GM21576 (cell line): ENCODE results near the gene GADD45A.
"Not testable (repeated sequence)": the region's sequence is repeated elsewhere in the genome, so short reads cannot be mapped to it uniquely, and the experiment has no call there.

Experiments
- ATAC-seq: cut with Tn5 transposase; IDR thresholded peaks from one replicate; pipeline ENCODE4 v1.9.1; 2021; ENCODE audit warnings: mild to moderate bottlenecking, moderate library complexity; ENCODE audit not compliant: unreplicated experiment

Gene GADD45A, protein sequence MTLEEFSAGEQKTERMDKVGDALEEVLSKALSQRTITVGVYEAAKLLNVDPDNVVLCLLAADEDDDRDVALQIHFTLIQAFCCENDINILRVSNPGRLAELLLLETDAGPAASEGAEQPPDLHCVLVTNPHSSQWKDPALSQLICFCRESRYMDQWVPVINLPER

GRCh38 chr1:67685067-67685557, at the start of gene GADD45A:
Gene GADD45A, plus strand, starts transcription at chr1:67685201. Its CDS starts 294 bp downstream, at chr1:67685495.
- ATAC-seq = peak; percentile 90

GRCh38 chr1:67636146-67636545, 48.9 kb upstream of the GADD45A start:
- ATAC-seq = no peak

- ATAC-seq = no peak
These were observed 45.6 kb upstream of the GADD45A start for GRCh38 chr1:67639361-67639760.

DNA sequence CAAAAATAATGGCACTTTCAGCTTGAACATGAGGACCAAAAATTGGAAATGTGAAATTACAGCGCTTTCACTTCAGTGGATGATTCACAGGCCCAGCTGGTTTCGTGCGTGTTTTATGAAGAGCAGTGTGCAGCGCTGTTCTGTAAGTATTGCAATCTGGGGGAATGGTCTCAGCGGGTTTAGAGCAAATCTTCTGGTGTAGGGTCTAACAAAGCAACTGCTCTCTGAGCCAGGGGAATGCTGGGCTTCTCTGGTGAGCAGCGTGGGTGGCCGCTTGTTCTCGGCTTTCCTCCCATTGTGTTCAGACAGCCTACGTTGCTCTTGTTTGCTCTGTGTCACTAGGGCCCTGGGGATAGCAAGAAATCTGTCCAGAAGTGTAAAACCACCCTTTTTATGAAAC, 42.4 kb upstream of the GADD45A start:
- ATAC-seq = no peak

- no peak for ATAC-seq
These were observed 40.4 kb upstream of the GADD45A start for GRCh38 chr1:67644566-67644965.

DNA sequence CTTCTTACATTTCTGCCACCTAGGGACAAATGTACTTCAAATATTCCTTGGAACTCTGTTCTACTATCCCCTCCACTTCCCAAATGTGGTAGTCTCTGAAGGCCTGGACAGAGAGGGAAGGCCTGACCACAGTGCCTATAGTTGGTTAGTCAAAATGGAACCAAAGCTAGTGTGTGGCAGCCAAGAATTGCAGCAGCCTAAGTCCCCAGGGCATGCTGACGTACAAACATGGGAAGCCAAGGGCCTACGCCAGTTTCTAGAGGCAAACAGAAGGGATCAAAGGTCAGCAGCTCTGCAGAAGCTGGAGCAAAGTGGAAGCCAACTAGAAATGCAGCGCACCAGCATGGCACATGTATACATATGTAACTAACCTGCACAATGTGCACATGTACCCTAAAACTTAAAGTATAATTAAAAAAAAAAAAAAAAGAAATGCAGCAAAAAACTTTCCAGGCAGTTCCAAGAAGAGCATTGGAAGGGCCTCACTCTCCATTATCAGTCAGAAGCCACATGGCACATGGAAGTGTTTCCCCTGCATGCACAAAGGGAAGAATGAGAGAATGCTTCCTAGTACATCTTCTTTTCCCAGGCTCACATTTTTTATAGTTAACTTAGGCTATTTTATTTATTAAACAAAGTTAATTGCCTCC, 39.4 kb upstream of the GADD45A start:
- no peak for ATAC-seq

DNA sequence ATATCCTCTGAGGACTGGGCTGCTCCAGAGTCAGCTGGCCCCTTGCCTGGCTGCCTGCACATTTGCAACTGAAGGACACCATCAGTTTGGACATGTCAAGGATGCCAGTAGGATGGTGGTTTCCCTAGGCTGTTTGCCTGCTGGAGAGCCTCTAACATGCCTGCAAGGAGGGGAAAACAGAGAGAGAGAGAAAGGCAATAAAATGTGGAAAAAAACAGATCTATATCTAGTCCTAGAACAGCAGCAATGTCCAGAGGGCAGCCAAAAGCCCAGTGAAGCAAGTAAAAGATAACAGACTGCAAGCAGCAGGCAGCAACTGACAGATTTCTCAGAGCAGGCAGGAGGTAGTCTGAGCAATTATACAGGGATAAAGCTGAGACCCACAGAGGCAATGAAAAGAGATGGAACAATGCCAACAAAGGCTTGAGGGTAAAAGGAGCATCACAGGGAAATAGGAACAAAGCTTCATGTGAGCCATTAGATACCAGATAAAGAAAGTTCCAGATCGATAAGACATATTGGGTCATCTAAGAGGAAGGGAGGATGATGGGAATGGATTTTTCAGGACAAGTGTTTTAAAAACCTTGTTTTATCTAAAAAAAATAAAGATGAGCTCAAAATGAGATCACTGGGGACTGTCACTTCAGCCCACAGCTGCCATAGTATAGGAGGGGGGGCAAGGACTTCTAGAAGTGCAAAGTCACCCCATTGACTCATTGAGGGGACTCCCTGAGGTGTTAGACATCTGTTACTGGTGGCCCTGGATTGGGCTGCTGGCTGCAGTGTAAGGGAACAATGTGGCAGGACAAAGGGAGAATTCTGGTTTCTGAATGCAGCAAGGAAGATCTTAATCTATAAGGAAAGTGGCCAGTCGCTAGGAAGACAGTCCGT, 38.6 kb upstream of the GADD45A start:
- no peak for ATAC-seq

DNA sequence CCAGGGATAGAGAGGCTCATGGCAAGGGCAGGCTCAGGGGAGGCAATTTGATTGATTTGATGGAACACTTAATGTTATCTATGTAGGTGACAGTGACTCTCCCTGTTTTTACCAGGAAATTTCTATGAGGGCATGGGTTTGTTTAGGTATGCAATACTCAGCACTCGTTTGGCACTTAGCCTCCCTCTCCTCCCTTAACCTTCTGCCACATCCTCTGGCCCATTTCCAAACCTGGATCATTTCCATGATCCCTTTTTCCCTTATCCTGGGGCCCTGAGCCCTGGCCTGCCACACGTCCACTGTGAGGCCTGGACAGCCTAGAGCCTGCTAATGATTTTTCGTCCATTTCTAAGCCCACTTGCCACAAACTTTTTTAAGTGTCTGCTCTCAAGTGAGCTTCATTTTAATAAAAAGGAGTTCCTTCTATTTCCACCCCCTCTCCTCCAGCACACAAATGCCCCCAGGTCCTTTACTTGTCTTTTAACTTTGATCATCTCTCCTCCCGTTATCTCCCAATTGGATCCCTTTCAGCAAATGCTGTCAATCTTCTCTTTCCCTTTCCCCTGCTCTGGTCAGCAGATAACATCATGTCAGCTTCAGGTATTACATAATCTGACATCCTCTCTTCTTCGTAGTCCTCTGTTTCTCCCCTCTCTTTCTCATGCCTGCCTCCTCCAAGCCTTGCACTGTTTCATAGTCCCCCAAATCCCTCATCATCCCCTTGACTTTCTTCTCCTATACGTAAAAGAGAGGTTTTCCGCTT, 37.8 kb upstream of the GADD45A start:
- ATAC-seq = no peak

DNA sequence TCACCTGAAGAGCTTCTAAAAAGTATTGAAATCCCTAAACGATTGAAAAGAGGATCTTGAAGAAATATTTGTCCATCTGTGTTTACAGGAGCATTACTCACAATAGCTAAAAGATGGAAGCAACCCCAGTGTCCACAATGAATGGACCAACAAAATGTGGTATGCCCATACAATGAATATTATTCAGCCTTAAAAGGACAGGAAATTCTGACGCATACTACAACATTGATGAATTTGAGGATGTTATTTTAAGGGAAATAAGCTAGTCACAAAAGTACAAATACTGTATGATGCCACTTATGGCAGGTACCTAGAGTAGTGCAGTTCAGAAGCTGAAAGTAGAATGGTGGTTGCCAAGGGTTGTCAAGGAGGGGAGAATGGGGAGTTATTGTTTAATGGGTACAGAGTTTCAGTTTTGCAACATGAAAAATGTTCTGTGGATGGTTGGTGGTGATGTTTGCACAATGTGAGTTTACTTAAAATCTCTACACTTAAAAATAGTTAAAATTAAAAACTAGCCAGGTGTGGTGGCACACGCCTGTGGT, 37.1 kb upstream of the GADD45A start:
- ATAC-seq = no peak

DNA sequence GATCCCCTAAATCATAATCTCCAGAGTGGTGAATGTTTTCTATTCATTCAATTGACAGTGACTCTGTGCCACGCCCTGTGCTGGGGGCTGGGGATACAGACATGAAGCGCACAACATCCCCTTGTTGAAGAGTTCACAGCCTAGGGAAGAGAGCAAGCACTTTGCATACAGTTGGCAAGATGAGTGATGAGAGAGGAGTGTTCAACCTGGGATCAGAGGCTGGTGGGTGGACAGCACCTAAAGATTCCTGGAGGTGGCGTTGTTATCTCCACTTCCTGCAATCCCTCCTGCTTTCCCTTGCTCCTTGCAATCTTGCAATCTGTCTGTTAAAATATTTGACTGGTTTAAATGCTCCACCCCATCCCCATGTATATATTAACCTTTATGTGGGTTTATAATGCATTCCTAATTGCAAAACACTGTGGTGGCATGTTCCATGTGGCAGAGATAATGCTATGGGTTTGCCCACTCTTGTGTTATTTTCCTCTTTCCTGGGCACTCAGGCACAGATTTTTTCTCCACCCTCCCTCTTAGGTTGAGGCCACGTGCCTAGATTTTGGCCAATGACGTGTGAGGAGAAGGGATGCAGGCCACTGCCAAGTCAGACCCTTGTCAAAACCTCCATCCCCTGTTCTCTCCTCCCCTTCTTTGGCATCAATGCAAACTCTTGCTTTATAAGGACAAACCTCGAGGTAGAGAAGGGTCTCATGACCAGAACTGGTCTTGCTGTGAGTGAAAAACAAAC, 36.2 kb upstream of the GADD45A start:
- no peak for ATAC-seq

GRCh38 chr1:67650061-67650460, 34.9 kb upstream of the GADD45A start:
- no peak for ATAC-seq

DNA sequence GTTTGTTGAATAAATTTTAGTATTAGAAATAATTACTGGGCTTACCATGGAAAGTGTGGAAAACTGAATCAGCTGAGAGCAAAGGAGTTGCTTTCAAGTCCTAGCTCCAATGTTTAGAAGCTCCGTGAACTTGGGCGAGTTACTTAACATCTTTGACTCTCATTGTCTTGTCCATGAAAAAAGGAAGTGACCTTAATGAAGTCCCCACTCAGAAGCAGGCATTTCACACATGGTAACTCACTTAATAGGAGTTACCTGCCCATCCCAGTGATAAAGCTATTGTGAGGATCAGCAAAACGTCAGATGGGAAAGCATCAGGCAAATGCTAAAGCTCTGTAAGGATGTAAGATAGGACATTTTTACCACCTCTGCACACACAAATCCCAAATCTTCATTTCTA, 34.0 kb upstream of the GADD45A start:
- no peak for ATAC-seq

DNA sequence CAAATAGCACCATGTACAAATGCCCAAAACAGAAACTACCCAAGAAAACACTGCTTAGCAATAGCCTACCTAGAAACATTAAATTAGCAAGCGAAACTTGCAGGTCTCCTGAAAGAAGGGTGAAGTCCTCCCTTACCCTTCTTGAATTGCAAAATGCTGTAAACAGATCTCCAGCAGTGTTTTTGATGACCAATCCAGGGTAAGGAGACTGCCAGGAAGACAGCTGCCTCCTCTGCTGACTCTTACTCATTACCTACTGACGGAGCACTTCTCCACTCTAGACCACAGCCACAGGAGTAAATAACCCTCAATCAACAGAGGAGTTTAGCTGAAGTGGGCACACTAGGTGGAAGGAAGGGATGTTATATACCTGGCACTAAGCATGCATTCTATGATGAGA, 32.2 kb upstream of the GADD45A start:
- ATAC-seq = no peak

DNA sequence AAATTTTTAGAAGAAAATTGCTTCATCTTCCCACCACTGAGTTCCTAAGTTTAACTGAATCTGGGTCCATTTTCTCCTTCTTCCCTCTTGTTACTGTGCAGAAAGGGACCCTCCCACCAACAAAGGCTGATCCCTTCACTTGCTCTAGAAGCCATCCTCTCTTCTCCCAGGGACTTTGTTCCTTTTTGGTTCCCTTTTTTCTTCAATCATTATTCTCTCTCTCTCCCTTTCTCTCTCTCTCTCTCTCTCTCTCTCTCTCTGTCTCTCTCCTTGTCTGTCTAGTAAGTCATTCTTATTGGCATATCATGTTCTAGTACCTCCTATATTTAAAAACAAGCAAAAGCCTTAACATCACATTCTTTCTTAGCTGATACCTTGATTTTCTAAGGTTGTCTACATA, 31.7 kb upstream of the GADD45A start:
- ATAC-seq = no peak

- no peak for ATAC-seq
These were observed 29.4 kb upstream of the GADD45A start for GRCh38 chr1:67655581-67655980.

- not testable (repeated sequence) for ATAC-seq
These were observed 27.8 kb upstream of the GADD45A start for GRCh38 chr1:67657152-67657551.

DNA sequence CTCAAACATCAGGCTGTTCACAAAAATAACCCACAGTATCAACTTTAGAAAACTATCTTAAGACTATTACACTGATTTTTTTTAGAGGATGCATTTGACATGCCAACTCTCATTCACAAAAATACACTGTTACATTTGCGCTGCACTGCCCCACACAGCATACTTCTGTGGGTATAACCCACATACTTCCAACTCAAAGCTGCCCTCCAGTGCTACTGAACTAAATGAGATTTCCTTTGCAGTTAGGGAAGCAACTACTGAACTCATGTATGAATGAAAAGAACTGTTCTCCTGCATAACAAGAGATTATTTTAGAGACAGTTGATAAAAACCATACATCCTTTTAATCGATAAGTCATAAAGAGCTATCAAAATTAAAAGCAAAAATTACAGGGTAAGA, 25.8 kb upstream of the GADD45A start:
- ATAC-seq = no peak

DNA sequence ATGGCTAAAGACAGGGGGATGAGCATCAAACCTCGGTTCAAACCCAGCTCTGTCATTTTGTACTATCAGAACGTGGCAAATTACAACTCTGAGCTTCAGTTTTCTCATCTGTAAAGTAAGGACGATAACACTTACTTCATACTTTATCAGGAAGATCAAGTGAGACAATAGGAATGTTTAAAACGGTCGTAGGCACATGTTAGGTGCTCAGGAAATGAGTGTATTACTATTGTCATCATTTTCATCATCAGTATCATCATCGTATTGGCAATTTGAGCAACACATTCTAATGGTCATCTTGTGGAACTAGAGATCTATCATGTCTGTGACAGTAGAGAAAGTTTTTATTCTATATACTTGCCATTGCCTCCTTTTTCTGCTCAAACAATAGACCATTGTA, 22.1 kb upstream of the GADD45A start:
- no peak for ATAC-seq

GRCh38 chr1:67664048-67664447, 21.0 kb upstream of the GADD45A start:
- no peak for ATAC-seq

DNA sequence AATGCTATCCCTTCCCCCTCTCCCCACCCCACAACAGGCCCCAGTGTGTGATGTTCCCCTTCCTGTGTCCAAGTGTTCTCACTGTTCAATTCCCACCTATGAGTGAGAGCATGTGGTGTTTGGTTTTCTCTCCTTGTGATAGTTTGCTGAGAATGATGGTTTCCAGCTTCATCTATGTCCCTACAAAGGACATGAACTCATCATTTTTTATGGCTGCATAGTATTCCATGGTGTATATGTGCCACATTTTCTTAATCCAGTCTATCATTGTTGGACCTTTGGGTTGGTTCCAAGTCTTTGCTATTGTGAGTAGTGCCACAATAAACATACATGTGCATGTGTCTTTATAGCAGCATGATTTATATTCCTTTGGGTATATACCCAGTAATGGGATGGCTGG, 19.7 kb upstream of the GADD45A start:
- not testable (repeated sequence) for ATAC-seq
